Left lung (tissue), 10 donors: Measurements from ENCODE around the gene GCNT1. TPM values are rescaled to one million over a fixed set of nuclear protein-coding genes. Genes with fewer than 3 reads are reported as not detected.
"Not testable (repeated sequence)": the region's sequence is repeated elsewhere in the genome, so short reads cannot be mapped to it uniquely, and the experiment has no call there.

Experiments used
- ATAC-seq: fragments of 200-7000 bp; cut with Tn5 transposase; one replicate; pipeline ENCODE4 v1.9.1; 2020; ENCODE audit warnings: moderate library complexity
- DNase-seq, 4 donors: peaks; one replicate each; pipeline ENCODE4 v3.0.0-alpha.2; 2013 to 2020
- H3K27ac ChIP-seq, 2 donors: fragments of 200-600 bp; sonication (generic) in 1 of 2; one replicate each; pipeline versions ENCODE4 v1.5.0 to v1.8.0; 2020 to 2021
- H3K27me3 ChIP-seq, 2 donors: fragments of 200-600 bp; sonication (generic) in 1 of 2; one replicate each; pipeline versions ENCODE4 v1.5.0 to v1.8.0; 2020 to 2021
- H3K36me3 ChIP-seq, 2 donors: fragments of 200-600 bp; sonication (generic) in 1 of 2; one replicate each; pipeline versions ENCODE4 v1.5.0 to v1.8.0; 2020 to 2021
- H3K4me1 ChIP-seq, 2 donors: fragments of 200-600 bp; one replicate each; pipeline ENCODE4 v1.8.0; 2021
- H3K4me3 ChIP-seq, 2 donors: fragments of 200-600 bp; sonication (generic) in 1 of 2; one replicate each; pipeline versions ENCODE4 v1.5.0 to v1.8.0; 2020 to 2021; ENCODE audit warnings: mild to moderate bottlenecking in 1 of 2
- H3K9me3 ChIP-seq, 2 donors: fragments of 200-600 bp; sonication (generic) in 1 of 2; one replicate each; pipeline versions ENCODE4 v1.5.0 to v1.8.0; 2020 to 2021
- intact Hi-C, 2 donors: fragments of 100-400 bp; cut with DNase I; formaldehyde crosslinking; loops; one replicate each; pipeline versions ENCODE4 v1.11.2 to v1.14.2; 2022
- polyA plus RNA-seq, 6 donors: library from polyadenylated mRNA; unstranded; fragments of 120-200 nt; gene quantifications; one replicate each; pipeline ENCODE4 v1.2.1, GENCODE V29; 2013; ENCODE audit not compliant: insufficient read length in 6 of 6
- total RNA-seq, 2 donors: library from RNA; stranded (reverse); fragmentation: NEBNext Ultra II Directional; extraction: Animal tissue kit (Norgen Biotek cat#: 25700); gene quantifications; one replicate each; pipeline ENCODE4 v1.2.1, GENCODE V29; 2021
- TF ChIP-seq, protein P1 (sequence below), 2 donors: fragments of 200-600 bp; sonication (generic) in 1 of 2; IDR thresholded peaks; one replicate each; pipeline versions ENCODE4 v1.5.0 to v1.8.0; 2021; ENCODE audit warnings: antibody characterized with exemption in 2 of 2
- donor health status: DM: no; HTN: yes; CAD: no.
- donor health status: DM: no; HTN: no; CAD: no.

The GCNT1 gene
- total and polyA plus RNA-seq, 8 donors, result 4.6 to 17.0 (median 5.7) TPM

DNA sequence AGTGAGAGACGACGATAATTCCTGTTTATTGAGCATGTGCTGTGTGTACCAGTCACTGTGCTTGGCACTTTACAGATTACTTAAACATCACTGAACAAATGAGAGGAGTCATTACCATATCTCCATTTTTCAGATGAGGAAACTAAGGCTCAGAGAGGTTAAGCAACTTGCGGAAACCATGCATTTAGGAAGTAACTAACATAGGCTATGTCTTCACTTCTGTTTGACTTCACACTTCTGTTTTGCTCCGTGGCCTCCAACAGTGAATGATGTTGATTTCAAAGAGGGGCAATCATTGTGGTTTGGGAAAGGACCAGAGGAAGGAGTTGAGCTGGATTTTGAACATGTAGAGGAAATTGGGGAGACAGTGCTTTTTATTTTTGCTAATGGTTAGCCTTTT, 16.7 kb downstream of the GCNT1 start:
- peak; percentile 27 for ATAC-seq
- no peaks in the 10 kb centered on the region for H3K27me3 ChIP-seq
- intact Hi-C loops, result no loop called here
- H3K4me1 ChIP-seq, result peaks cover 0 to 30% of the 10 kb centered on the region in 2 donors
- H3K9me3 ChIP-seq, result no peaks in the 10 kb centered on the region
- H3K36me3 ChIP-seq, result no peaks in the 10 kb centered on the region
- peak overlapping the region in 1 of 2 donors; percentile 70 for H3K27ac ChIP-seq
- TF ChIP-seq, protein P1, sequence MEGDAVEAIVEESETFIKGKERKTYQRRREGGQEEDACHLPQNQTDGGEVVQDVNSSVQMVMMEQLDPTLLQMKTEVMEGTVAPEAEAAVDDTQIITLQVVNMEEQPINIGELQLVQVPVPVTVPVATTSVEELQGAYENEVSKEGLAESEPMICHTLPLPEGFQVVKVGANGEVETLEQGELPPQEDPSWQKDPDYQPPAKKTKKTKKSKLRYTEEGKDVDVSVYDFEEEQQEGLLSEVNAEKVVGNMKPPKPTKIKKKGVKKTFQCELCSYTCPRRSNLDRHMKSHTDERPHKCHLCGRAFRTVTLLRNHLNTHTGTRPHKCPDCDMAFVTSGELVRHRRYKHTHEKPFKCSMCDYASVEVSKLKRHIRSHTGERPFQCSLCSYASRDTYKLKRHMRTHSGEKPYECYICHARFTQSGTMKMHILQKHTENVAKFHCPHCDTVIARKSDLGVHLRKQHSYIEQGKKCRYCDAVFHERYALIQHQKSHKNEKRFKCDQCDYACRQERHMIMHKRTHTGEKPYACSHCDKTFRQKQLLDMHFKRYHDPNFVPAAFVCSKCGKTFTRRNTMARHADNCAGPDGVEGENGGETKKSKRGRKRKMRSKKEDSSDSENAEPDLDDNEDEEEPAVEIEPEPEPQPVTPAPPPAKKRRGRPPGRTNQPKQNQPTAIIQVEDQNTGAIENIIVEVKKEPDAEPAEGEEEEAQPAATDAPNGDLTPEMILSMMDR (IDR thresholded peaks at IDR 0.05), result no peak
- no peak overlapping the region for H3K4me3 ChIP-seq
- no peak for DNase-seq

DNA sequence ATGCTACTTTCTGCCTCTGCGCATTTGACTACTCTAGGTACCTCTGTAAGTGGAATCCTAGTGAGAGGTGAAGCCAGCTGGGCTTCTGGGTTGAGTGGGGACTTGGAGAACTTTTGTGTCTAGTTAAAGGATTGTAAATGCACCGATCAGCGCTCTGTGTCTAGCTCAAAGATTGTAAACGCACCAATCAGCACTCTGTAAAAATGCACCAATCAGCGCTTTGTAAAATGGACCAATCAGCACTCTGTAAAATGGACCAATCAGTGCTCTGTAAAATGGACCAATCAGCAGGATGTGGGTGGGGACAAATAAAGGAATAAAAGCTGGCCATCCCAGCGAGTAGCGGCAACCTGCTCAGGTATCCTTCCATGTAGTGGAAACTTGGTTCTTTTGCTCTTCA, 18.8 kb downstream of the GCNT1 start:
- ATAC-seq, H3K27ac ChIP-seq, H3K4me3 ChIP-seq, H3K9me3 ChIP-seq, H3K27me3 ChIP-seq, intact Hi-C loops, H3K36me3 ChIP-seq, DNase-seq: not testable (repeated sequence)
- peaks cover 0 to 30% of the 10 kb centered on the region in 2 donors for H3K4me1 ChIP-seq

DNA sequence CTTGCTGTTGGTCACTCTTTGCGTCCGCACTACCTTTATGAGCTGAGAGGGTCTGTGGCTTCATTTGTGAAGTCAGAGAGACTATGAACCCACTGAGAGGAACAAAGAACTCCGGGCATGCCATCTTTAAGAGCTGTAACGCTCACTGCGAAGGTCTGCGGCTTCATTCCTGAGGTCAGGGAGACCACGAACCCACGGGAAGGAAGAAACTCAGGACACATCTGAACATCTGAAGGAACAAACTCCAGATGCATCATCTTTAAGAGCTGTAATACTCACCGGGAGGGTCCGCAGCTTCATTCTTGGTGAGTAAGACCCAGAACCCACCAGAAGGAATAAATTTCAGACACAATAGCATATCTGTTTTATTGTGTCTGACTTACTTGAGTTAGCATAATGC, 19.2 kb downstream of the GCNT1 start:
- Histone ChIP-seq H3K9me3 (no peaks in the 10 kb centered on the region), H3K36me3 (no peaks in the 10 kb centered on the region), H3K27ac (no peak overlapping the region), H3K4me3 (no peak overlapping the region), H3K4me1 (peaks cover 0 to 30% of the 10 kb centered on the region in 2 donors), H3K27me3 (no peaks in the 10 kb centered on the region)
- intact Hi-C loops, result no loop called here
- no peak for DNase-seq
- no peak for ATAC-seq
- TF ChIP-seq, protein P1 (IDR thresholded peaks at IDR 0.05), result no peak

DNA sequence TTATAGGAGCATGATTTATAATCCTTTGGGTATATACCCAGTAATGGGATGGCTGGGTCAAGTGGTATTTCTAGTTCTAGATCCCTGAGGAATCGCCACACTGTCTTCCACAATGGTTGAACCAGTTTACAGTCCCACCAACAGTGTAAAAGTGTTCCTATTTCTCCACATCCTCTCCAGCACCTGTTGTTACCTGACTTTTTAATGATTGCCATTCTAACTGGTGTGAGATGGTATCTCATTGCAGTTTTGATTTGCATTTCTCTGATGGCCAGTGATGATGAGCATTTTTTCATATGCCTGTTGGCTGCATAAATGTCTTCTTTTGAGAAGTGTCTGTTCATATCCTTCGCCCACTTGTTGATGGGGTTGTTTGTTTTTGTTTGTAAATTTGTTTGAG, 20.4 kb downstream of the GCNT1 start:
- H3K27ac ChIP-seq, H3K27me3 ChIP-seq, ATAC-seq, H3K4me3 ChIP-seq, intact Hi-C loops, DNase-seq, H3K9me3 ChIP-seq, H3K36me3 ChIP-seq: not testable (repeated sequence)
- peaks cover 0 to 23% of the 10 kb centered on the region in 2 donors for H3K4me1 ChIP-seq

DNA sequence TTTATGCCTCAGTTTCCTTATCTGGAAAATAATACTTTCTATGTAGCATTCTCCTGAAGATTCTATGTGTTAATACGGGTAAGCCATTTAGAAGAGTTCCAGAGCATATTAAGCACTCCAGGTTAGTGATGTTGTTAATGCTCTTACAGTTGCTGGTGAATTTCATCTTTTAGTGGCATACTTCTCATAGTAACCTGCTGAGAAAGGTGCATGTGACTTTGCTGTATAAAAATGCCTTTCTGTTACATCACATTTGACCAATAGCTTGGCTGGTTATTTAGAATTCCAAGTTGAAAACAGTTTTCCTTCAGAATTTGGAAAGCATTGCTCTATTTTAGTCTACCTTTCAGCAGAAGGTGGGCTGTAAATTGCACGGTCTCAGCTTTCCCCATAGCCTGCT, 27.2 kb downstream of the GCNT1 start:
- DNase-seq, result no peak
- Histone ChIP-seq H3K4me3 (no peak overlapping the region), H3K36me3 (no peaks in the 10 kb centered on the region), H3K4me1 (peaks cover 0 to 19% of the 10 kb centered on the region in 2 donors), H3K27me3 (no peaks in the 10 kb centered on the region), H3K27ac (no peak overlapping the region), H3K9me3 (no peaks in the 10 kb centered on the region)
- intact Hi-C loops, result no loop called here
- no peak for ATAC-seq
- TF ChIP-seq, protein P1 (IDR thresholded peaks at IDR 0.05), result no peak

DNA sequence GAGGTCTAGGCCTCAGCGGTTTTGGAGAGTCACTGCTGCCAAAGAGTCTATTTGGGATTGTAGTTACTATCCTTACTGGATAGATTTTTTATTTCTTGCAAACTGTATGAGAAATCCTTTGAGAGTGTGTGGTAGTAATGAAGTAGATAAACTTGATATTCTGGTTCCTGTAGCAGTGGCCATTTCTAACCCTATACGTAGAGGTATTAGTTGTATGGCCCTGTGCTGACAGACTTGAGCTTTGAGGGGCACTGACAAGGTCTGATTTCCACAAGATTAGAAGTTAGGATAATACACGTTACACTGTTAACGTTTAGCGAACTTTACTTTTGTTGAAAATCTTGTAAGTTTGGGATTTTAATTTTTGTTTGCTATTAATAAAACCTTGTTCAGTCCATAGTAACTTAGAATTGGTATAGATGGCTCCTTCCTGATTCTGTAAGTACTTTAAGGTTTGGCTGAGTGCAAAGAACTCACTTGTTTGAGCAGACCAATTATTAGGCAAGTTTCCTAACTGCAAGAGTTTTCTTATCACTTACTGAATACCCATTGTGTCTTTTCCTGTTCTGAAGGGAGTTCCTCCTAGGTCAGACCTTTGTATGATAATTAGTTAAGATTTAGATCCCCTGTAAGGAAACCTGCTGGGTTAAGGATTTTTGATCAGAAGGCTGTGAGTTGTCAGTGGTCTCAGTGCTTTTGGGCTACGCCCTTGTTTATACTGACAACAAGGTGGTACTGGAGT, 31.4 kb downstream of the GCNT1 start:
- TF ChIP-seq, protein P1 (IDR thresholded peaks at IDR 0.05), result no peak
- Histone ChIP-seq H3K9me3 (peaks cover 0 to 2% of the 10 kb centered on the region in 2 donors), H3K27ac (peak overlapping the region in 1 of 2 donors; percentile 78), H3K4me1 (peaks cover 0 to 26% of the 10 kb centered on the region in 2 donors), H3K36me3 (no peaks in the 10 kb centered on the region), H3K27me3 (no peaks in the 10 kb centered on the region), H3K4me3 (no peak overlapping the region)
- DNase-seq (no peak), ATAC-seq (no peak)
- intact Hi-C loops, result no loop called here

DNA sequence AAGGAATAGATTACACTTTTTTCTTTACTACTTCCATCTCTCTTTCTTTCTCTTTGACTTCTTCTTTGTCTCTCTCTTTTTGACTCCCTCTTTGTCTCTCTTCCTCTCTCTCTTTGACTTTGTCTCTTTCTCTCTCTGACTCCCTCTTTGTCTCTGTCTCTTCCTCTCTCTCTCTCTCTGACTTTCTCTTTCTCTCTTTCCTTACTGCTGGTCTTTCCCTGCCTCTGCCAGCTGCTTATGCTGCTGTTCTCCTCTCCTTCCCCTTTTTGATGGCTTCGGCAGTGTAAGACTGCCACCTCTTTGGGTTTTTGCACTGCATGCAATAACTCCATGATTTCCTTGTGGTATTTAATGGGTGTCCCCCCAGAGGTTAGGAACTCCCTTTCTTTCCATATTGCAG, 32.1 kb downstream of the GCNT1 start:
- peak overlapping the region in 1 of 2 donors; percentile 78 for H3K27ac ChIP-seq
- intact Hi-C loops, ATAC-seq: not testable (repeated sequence)

DNA sequence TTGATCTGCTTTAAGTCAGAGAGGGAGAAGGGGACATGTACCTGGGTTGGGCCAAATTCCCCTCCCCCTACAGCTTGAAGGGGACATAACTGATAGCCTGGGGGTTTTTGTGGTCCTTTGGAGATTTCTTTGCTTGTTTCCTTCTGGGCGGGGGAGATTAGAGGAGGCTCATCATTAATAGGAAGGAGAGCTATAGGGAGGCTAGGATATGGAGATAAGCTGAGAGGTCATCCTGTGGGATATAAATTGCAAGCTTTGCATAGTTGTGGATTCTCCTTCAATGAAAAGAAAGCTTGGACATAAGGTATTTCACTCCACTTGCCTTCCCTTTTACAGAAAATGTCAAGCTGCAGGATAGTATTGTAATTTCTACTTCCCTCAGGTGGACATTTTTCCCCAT, 34.5 kb downstream of the GCNT1 start:
- H3K27ac ChIP-seq, ATAC-seq, H3K27me3 ChIP-seq, H3K36me3 ChIP-seq, H3K9me3 ChIP-seq, DNase-seq, H3K4me3 ChIP-seq, intact Hi-C loops: not testable (repeated sequence)
- H3K4me1 ChIP-seq, result peaks cover 0 to 20% of the 10 kb centered on the region in 2 donors

More for the DNA sequence above, 32.1 kb downstream of the GCNT1 start:
- H3K4me1 ChIP-seq, result peaks cover 0 to 26% of the 10 kb centered on the region in 2 donors
- not testable (repeated sequence) for H3K27me3 ChIP-seq, H3K36me3 ChIP-seq, DNase-seq, H3K9me3 ChIP-seq, H3K4me3 ChIP-seq
